Dendritic cell treated with granulocyte-macrophage colony-stimulating factor and Interleukin-4, amounts not matched to agents 40 ng/mL and 50 ng/mL, for 4 days (primary cell): ENCODE data around the gene FGF18.
"Not testable (repeated sequence)": the region's sequence is repeated elsewhere in the genome, so short reads cannot be mapped to it uniquely, and the experiment has no call there.

Experiments used
- H3K27ac Mint-ChIP-seq: one replicate; pipeline ENCODE4 v1.8.0; 2022; ENCODE audit warnings: mild to moderate bottlenecking, mixed read lengths
- H3K27me3 Mint-ChIP-seq: one replicate; pipeline ENCODE4 v1.8.0; 2022; ENCODE audit warnings: mild to moderate bottlenecking, mixed read lengths
- H3K36me3 Mint-ChIP-seq: one replicate; pipeline ENCODE4 v1.8.0; 2022; ENCODE audit warnings: low read depth, mixed read lengths
- H3K4me1 Mint-ChIP-seq: one replicate; pipeline ENCODE4 v1.8.0; 2022; ENCODE audit warnings: low read depth, mixed read lengths
- H3K4me3 Mint-ChIP-seq: one replicate; pipeline ENCODE4 v1.8.0; 2022; ENCODE audit warnings: mild to moderate bottlenecking, moderate library complexity, mixed read lengths
- H3K9me3 Mint-ChIP-seq: one replicate; pipeline ENCODE4 v1.8.0; 2022; ENCODE audit warnings: mixed read lengths
- intact Hi-C: fragments of 100-400 bp; cut with micrococcal nuclease; formaldehyde crosslinking; loops from one replicate; pipeline ENCODE4 v1.15.0; 2022

FGF18 gene

DNA sequence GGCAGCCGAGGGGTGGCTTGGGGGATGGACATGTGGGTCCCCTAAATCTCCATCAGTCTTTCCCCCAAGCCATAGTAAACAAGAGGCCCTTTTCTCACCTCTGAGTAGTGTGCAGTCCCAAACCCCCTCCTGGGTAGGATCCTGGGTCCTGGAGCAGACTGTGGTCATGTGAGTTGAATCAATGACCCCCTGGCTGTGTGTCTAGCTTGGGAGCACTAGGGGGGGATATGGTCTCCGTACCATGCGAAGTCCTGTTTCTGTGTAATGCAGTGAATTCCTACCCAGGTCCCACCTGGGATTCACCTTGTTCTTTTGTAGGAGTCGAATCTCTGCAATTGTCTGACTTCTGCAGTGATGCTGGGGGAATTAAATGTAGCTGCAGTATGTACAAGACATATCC is 66.2 kb downstream of the FGF18 start:
- no peaks in the 10 kb centered on the region for H3K4me1 Mint-ChIP-seq
- no peak overlapping the region for H3K4me3 Mint-ChIP-seq
- no peaks in the 10 kb centered on the region for H3K9me3 Mint-ChIP-seq
- H3K36me3 Mint-ChIP-seq: no peaks in the 10 kb centered on the region
- no peak overlapping the region for H3K27ac Mint-ChIP-seq
- peaks cover 3% of the 10 kb centered on the region for H3K27me3 Mint-ChIP-seq
- intact Hi-C loops: loop anchor here (10.0 kb wide), 1 partner anchor 359 kb away; no protein-coding TSS in a partner anchor

DNA sequence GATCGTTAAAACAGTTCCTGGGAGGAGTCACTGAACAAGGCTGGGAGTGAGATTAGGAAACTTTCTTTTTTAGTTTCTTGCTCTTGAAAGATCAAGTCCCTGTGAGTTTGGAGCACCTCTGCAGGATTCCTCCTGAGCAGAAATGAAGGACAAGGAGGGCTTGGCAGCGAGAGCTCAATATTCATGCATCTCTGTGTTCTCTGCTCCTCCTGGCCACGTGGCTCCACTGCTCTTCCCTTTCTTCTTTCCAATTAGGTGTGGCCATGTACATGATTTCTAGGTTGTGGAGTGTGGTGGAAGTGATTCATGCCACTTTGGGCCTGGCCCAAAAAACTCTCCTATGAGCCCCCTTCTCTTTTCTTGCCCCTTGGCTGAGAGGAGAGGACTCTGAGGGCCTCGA is 67.2 kb downstream of the FGF18 start:
- H3K36me3 Mint-ChIP-seq: no peaks in the 10 kb centered on the region
- no peaks in the 10 kb centered on the region for H3K9me3 Mint-ChIP-seq
- no peak overlapping the region for H3K27ac Mint-ChIP-seq
- no peaks in the 10 kb centered on the region for H3K4me1 Mint-ChIP-seq
- no peak overlapping the region for H3K4me3 Mint-ChIP-seq
- H3K27me3 Mint-ChIP-seq: peaks cover 3% of the 10 kb centered on the region
- intact Hi-C loops: loop anchor here (10.0 kb wide), 1 partner anchor 358 kb away; no protein-coding TSS in a partner anchor

DNA sequence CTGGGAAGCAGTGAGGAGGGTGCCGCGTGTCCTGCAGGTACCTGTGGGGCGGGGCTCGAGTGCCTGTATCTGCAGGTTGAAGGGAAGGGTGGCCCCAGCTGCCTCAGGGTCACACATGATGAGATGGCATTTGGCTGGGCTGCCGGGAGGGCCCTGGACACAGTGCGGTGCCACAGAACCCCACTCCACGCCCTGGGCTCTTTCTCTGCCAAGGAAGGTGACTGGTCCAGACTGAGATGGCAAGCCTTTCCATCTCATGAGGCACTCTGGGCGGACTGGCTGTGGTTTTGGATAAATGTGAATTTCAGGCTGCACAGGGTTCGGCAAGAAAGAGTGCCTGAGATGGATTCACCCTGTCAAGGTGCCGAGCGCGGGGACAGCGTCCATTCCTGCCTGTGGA is 69.4 kb downstream of the FGF18 start:
- Mint-ChIP-seq H3K9me3 (no peaks in the 10 kb centered on the region), H3K27me3 (peaks cover 4% of the 10 kb centered on the region), H3K27ac (no peak overlapping the region), H3K36me3 (no peaks in the 10 kb centered on the region), H3K4me3 (no peak overlapping the region), H3K4me1 (no peaks in the 10 kb centered on the region)
- intact Hi-C loops: loop anchor here (10.0 kb wide), 1 partner anchor 356 kb away; no protein-coding TSS in a partner anchor

DNA sequence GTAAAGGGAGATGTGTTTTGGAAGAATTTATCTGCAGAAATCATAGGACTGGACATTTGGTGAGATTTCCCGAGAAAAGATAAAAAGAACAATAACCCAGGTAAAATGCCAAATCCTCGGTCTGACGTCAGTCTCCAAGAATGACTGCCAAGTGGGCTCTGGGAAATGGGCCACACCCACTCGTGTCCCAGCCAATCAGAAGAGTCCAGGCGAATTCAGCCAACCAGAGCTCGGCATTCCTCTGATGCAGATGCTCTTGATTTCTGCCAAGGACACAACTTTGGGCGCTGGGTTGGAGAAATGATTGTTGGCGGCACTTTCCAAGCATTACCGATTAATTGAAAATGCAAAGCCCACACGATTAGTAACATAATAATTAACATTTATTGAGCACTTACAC is 73.3 kb downstream of the FGF18 start:
- no peak overlapping the region for H3K4me3 Mint-ChIP-seq
- H3K36me3 Mint-ChIP-seq: no peaks in the 10 kb centered on the region
- no peak overlapping the region for H3K27ac Mint-ChIP-seq
- H3K9me3 Mint-ChIP-seq: no peaks in the 10 kb centered on the region
- intact Hi-C loops: no loop called here
- H3K27me3 Mint-ChIP-seq: peaks cover 10% of the 10 kb centered on the region
- peaks cover 7% of the 10 kb centered on the region for H3K4me1 Mint-ChIP-seq

DNA sequence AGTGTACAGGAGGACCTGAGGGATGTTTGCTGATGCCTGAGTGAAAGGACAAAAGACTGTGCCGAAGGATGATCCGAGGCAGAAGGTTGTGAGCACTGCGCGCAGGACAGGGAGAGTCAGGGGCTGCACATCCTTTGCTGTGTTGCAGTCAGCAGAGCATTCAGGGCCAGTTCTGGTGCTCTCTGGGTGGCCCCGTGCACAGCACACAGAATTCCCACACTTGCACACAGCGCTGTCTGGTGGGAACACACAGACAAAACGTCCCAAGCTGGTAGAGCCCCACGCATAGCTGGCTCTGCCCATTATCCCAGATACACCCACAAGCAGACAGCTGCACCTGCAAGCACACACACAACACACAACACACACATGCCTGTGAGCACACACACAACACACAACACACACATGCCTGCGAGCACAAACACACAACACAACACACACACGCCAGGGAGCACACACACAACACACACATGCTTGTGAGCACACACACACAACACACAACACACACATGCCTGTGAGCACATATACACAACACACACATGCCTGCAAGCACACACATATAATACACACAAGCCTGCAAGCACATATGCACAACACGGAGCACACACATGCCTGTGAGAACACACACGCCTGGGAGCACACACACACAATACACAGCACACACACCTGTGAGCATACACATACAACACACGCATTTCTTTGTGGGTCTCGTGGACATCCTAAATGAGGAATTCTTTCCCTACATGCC is 74.4 kb downstream of the FGF18 start:
- Mint-ChIP-seq H3K27me3 (peaks cover 7% of the 10 kb centered on the region), H3K36me3 (no peaks in the 10 kb centered on the region), H3K9me3 (no peaks in the 10 kb centered on the region), H3K4me1 (peaks cover 7% of the 10 kb centered on the region), H3K27ac (no peak overlapping the region), H3K4me3 (no peak overlapping the region)
- intact Hi-C loops: no loop called here

DNA sequence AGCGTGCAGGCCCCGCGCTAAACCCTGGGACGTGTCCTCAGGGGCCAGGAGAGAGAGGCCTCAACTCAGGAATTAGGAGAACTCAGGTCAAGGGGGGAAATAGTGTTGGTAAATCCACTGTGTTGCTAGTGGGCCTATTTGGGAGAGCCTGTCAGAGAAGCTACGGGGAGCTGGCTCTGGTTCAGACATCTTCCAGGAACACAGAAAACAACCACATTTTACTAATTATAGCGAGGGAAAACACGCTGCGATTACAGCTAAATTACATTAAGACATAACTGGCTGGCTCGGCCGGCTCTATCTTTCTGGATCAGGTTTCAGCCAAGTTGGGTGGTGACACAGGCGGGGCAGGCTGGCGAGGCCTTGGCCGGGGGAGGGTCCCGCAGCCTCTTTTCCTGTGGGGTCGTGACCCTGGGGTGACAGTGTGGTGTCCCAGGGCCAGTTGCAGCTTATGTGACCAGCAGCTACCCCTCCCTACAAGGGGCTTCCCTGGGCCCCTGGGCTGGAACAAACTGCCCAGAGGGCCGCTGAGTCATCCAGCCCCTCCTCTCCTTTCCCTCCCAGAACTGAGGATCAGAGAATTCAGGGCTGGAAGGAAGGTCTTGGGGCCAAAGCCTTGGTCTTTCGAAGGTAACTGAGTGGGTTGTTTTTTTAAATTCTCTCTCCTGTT is 75.1 kb downstream of the FGF18 start:
- Mint-ChIP-seq H3K4me3 (no peak overlapping the region), H3K4me1 (peaks cover 7% of the 10 kb centered on the region), H3K9me3 (no peaks in the 10 kb centered on the region), H3K27ac (no peak overlapping the region), H3K27me3 (peaks cover 7% of the 10 kb centered on the region), H3K36me3 (no peaks in the 10 kb centered on the region)
- intact Hi-C loops: no loop called here

DNA sequence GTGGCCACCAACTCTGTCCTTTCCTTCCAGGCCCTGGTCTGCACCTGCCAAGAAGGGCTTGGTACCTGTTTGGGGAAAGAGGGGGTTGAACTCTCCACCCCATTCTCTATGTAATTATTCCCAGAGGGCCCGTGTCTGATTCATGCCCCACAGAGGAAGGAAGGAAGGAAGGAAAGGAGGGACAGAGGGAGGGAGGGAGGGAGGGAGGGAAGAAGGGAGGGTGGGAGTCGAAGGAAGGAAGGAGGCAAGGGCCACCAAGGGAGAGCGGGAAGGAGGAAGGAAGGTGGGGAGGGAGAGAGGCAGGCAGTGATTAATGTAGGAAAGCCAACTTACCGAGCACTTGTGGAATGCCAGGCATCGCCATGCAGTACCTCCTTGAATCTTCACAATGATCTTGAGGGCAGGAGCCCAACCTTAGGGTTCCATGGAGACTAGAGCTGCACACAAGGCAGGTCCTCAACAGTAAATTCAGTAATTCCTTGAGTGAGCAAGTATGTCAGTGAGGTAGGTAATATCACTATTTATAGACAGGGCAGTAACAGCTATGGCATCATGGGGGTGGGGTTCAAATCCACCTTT is 75.8 kb downstream of the FGF18 start:
- Mint-ChIP-seq H3K4me3 (no peak overlapping the region), H3K4me1 (peaks cover 7% of the 10 kb centered on the region), H3K27me3 (peaks cover 7% of the 10 kb centered on the region), H3K27ac (no peak overlapping the region), H3K9me3 (no peaks in the 10 kb centered on the region), H3K36me3 (no peaks in the 10 kb centered on the region)
- intact Hi-C loops: no loop called here

DNA sequence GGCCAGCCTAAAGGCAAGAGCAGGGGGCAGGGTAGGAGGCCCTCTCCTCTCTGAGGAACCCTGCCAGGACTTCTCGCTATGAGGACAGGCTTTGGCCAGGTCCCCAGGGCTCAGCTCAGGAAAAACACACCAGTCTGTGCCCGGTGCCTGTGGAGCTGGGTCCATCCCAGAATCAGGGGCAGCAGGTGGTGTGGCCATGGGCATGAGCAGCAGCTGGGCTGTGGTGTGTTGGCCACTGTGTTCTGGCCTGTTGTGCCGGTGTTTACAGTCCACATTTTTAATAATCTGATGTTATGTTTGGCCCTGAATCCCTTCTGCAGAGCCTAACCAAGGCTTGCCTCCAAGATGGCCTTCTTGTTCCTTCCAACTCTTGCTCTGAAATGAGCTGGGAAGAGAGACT is 77.0 kb downstream of the FGF18 start:
- intact Hi-C loops: no loop called here
- Mint-ChIP-seq H3K4me1 (peaks cover 7% of the 10 kb centered on the region), H3K36me3 (no peaks in the 10 kb centered on the region), H3K27me3 (peaks cover 7% of the 10 kb centered on the region), H3K4me3 (no peak overlapping the region), H3K9me3 (no peaks in the 10 kb centered on the region), H3K27ac (no peak overlapping the region)

DNA sequence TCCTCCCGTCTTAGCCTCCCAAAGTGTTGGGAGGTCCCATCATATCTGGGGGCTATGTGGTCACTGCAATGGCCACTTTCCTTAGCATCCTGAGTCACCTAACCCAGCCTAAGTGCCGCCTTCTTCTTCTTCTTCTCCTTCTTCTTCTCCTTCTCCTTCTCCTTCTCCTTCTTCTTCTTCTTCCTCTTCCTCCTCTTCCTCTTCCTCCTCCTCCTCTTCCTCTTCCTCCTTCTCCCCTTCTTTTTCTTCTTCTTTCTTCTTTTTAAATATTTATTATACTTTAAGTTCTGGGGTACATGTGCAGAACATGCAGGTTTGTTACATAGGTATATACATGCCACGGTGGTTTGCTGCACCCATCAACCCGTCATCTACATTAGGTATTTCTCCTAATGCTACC is 78.0 kb downstream of the FGF18 start:
- H3K27ac Mint-ChIP-seq, H3K4me3 Mint-ChIP-seq, intact Hi-C loops, H3K9me3 Mint-ChIP-seq, H3K4me1 Mint-ChIP-seq, H3K36me3 Mint-ChIP-seq, H3K27me3 Mint-ChIP-seq: not testable (repeated sequence)

DNA sequence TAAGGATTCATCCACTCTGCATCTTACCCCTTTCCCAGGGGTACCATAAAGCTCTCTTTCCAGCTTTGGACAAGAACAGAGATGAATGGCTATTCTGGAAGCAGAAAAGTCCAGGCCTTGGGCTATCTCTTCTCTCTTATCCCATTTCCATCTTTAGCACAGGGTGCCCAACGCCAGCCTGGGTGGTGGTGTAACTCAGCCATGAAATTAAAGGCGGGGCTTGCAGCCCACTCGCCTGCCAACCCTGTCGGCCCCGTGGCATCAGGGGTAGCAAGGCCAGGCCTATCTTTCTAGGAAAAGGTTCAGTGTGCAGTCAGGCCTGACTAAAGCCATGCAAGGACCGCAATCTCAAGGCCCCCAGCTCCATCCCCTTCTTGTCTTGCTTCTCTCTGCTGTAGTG is 78.7 kb downstream of the FGF18 start:
- no peaks in the 10 kb centered on the region for H3K36me3 Mint-ChIP-seq
- no peaks in the 10 kb centered on the region for H3K9me3 Mint-ChIP-seq
- intact Hi-C loops: no loop called here
- peaks cover 7% of the 10 kb centered on the region for H3K27me3 Mint-ChIP-seq
- no peak overlapping the region for H3K27ac Mint-ChIP-seq
- H3K4me1 Mint-ChIP-seq: peaks cover 7% of the 10 kb centered on the region
- no peak overlapping the region for H3K4me3 Mint-ChIP-seq

DNA sequence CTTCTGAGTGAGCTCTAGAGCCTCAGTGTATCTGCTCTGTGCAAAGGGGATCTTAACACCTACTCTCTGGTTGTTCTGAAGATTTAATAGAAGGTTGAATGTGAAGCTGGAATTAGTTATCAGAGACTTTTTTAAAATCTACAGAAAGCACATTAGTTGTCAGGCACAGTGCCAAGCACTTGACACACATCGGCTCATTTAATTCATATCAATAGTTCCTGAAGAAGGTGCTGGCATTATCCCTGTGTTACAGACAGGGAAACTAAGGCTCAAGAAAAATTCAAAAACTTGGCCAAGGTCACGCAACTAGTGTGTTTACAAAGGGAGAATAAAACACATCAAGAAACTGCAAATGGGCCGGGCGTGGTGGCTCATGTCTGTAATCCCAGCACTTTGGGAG is 80.2 kb downstream of the FGF18 start:
- intact Hi-C loops: no loop called here
- no peaks in the 10 kb centered on the region for H3K9me3 Mint-ChIP-seq
- H3K36me3 Mint-ChIP-seq: no peaks in the 10 kb centered on the region
- no peak overlapping the region for H3K4me3 Mint-ChIP-seq
- peaks cover 5% of the 10 kb centered on the region for H3K4me1 Mint-ChIP-seq
- no peak overlapping the region for H3K27ac Mint-ChIP-seq
- H3K27me3 Mint-ChIP-seq: peaks cover 2% of the 10 kb centered on the region

DNA sequence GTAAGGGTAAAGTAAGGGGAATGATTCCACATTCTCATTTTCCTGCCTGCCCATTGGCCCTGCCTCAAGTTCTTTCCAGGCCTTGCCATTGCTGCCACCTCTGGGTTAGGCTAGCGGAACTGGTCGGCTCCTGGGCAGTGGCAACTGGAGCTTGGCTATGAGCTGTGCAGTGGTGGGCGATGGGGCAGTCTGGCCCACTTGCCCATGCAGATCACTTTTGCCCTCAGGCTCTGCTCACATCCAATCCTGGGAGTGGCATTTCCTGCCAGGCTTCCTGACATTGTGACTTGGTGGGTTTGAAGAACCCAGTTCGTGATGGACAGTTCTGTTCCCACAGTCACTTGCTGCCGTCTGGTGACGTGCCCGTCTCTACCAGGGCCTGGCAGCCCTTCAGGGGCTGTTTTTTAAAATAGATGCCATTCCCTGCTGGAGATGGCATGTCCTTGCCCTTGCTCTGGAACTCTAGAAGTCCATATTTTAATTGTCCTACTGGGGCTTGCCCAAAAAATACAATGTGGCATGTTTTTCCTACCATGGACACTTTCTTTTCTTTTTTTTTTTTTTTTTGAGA is 86.1 kb downstream of the FGF18 start:
- Mint-ChIP-seq H3K4me1 (no peaks in the 10 kb centered on the region), H3K4me3 (no peak overlapping the region), H3K27me3 (no peaks in the 10 kb centered on the region), H3K27ac (no peak overlapping the region), H3K9me3 (no peaks in the 10 kb centered on the region), H3K36me3 (no peaks in the 10 kb centered on the region)
- intact Hi-C loops: no loop called here

DNA sequence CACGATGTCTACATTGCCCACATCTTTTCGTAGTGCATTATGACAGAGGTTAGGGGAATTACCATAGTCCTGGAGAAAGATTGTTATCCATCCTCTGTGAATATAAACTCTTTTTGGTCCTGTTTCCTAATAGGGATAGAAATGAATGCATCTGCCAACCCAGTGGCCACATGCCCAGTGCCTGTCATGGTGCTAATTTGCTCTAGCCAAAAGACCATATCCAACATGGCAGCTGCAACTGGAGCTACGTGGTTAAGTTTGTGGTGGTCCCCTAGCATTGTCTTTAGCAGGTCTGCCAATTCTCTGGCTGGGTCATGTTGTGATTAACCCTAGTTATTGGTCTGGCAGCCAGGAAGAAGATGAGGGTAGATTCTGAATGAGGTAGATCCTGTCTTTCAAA is 87.5 kb downstream of the FGF18 start:
- no peaks in the 10 kb centered on the region for H3K4me1 Mint-ChIP-seq
- H3K36me3 Mint-ChIP-seq: no peaks in the 10 kb centered on the region
- intact Hi-C loops: no loop called here
- H3K4me3 Mint-ChIP-seq: no peak overlapping the region
- no peaks in the 10 kb centered on the region for H3K27me3 Mint-ChIP-seq
- H3K9me3 Mint-ChIP-seq: no peaks in the 10 kb centered on the region
- H3K27ac Mint-ChIP-seq: no peak overlapping the region
